Uterus (tissue), 4 donors: Measurements from ENCODE around the gene CD3G. TPM values are rescaled to one million over a fixed set of nuclear protein-coding genes. Genes with fewer than 3 reads are reported as not detected.

Source experiments
- DNase-seq, 2 donors: peaks; one replicate each; pipeline ENCODE4 v3.0.0-alpha.2; 2019 to 2020
- H3K27ac ChIP-seq, 2 donors: fragments of 200-600 bp; sonication (generic); 1 replicate in 1 of 2; 2 replicates in 1 of 2; pipeline ENCODE4 v1.5.1; 2016 to 2018
- H3K27me3 ChIP-seq, 2 donors: fragments of 200-600 bp; sonication (generic); one replicate each; pipeline ENCODE4 v1.5.1; 2018 to 2019; ENCODE audit warnings: control low read depth in 1 of 2
- H3K36me3 ChIP-seq, 2 donors: fragments of 200-600 bp; sonication (generic); one replicate each; pipeline ENCODE4 v1.5.1; 2019; ENCODE audit warnings: control low read depth in 1 of 2
- H3K4me1 ChIP-seq, 2 donors: fragments of 200-600 bp; sonication (generic); one replicate each; pipeline ENCODE4 v1.5.1; 2018 to 2019; ENCODE audit warnings: control low read depth in 1 of 2
- H3K4me3 ChIP-seq, 2 donors: fragments of 200-600 bp; sonication (generic); 1 replicate in 1 of 2; 2 replicates in 1 of 2; pipeline ENCODE4 v1.5.1; 2018 to 2019; ENCODE audit warnings: mild to moderate bottlenecking in 1 of 2
- H3K9me3 ChIP-seq, 2 donors: fragments of 200-600 bp; sonication (generic); one replicate each; pipeline ENCODE4 v1.5.1; 2019; ENCODE audit warnings: control low read depth in 1 of 2
- CTCF ChIP-seq, 4 experiments: fragments of 200-600 bp in 2 of 4; fragments of 450-650 bp in 2 of 4; sonication (generic) in 2 of 4; IDR thresholded peaks; one replicate each; pipeline ENCODE4 v1.5.1; 2016 to 2019; ENCODE audit warnings: antibody characterized with exemption in 4 of 4, mild to moderate bottlenecking in 2 of 4, moderate library complexity in 1 of 4
- POLR2A ChIP-seq, 2 donors: fragments of 450-650 bp; IDR thresholded peaks; one replicate each; pipeline ENCODE4 v1.6.1; 2016; ENCODE audit warnings: antibody characterized with exemption in 2 of 2, mild to moderate bottlenecking in 1 of 2, moderate library complexity in 1 of 2
- intact Hi-C: fragments of 100-400 bp; cut with DNase I; formaldehyde crosslinking; loops from one replicate; pipeline ENCODE4 v1.15.1; 2023; ENCODE audit warnings: low total_unique reads
- total RNA-seq, 4 donors: library from RNA; depleted of rRNA in 3 of 4; stranded (reverse); fragments of >200 nt in 3 of 4; gene quantifications; one replicate each; pipeline versions ENCODE4 v1.1.0 to v1.2.4, GENCODE V29; 2014 to 2023
- donor health status: DM: yes; HTN: yes; CAD: no.

Gene CD3G
- total RNA-seq, 4 donors from 2014 or later: 0.34 to 6.2 TPM; not detected in 2

DNA sequence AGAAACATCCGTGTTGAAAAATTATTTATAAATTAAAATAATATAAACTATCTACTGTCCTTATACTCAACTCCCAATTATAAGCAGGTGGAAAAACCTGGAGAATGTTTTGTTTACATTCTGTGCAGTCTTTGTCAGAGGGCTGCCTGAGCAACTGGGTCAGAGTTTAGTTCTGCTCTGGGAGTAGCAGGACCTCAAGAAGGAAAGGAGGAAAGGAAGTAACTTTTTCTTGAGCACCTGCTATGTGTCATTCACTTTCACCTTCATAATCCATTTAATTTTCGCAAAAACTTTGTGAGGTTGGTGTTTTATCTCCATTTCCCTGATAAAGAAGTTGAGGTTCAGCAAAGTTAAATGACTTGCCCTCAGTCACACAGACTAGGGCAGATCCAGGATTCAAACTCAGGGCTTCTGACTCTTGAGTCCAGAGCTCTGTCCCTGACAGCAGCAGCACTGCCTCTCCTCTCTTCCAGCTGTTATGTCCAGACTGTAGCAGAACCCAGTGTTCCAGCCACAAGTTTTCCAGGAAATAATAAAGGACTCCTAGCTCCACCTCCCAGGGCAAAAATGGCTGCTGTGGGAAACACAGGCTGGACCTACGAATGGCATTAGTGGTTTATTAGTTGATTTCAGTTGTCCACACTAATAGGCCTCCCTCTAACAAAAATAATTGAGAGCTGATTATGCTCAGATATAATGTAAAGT is 33.2 kb upstream of the CD3G start:
- Histone ChIP-seq H3K4me1 (no peaks in the 10 kb centered on the region), H3K36me3 (no peaks in the 10 kb centered on the region), H3K27ac (no peak overlapping the region), H3K9me3 (no peaks in the 10 kb centered on the region), H3K27me3 (peaks cover 0 to 6% of the 10 kb centered on the region in 2 donors), H3K4me3 (no peak overlapping the region)
- intact Hi-C loops: no loop called here
- no peak for DNase-seq
- no peak for TF ChIP-seq POLR2A (IDR thresholded peaks at IDR 0.05)
- no peak for TF ChIP-seq CTCF (IDR thresholded peaks at IDR 0.05)

DNA sequence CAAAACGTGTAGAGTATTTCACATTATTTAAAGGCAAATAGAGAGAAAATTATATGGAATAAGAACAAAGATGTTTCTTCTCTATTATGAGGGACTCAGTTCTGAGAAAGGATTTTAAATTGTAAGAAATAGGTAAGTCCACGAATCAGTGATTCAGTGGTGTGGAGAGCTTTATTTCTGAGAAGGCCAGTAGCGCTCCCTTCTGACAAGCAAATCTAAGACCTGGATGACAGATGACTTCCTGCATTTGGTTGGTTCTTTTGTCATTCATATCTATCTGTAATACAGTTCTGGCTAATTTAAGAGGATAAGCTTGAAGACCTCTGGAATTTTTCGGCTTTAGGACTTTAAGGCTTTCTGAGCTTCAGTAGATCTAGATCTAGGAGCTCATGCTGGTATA is 32.6 kb upstream of the CD3G start:
- no peak for DNase-seq
- Histone ChIP-seq H3K4me1 (no peaks in the 10 kb centered on the region), H3K9me3 (no peaks in the 10 kb centered on the region), H3K4me3 (no peak overlapping the region), H3K36me3 (no peaks in the 10 kb centered on the region), H3K27ac (no peak overlapping the region), H3K27me3 (peaks cover 0 to 6% of the 10 kb centered on the region in 2 donors)
- intact Hi-C loops: no loop called here
- no peak for TF ChIP-seq POLR2A (IDR thresholded peaks at IDR 0.05)
- no peak for TF ChIP-seq CTCF (IDR thresholded peaks at IDR 0.05)

DNA sequence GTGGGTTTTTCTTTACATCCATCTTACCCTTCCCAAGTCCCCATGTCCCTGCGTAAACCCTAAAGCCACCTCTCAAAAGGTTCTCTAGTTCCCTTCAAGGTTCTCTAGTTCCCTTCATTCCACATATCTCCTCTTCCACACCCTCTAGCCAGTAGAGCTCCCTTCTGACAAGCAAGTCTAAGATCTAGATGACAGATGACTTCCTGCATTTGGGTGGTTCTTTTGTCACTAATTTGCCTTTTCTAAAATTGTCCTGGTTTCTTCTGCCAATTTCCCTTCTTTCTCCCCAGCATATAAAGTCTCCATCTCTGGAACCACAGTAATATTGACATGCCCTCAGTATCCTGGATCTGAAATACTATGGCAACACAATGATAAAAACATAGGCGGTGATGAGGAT is 31.8 kb upstream of the CD3G start:
- no peaks in the 10 kb centered on the region for H3K4me1 ChIP-seq
- TF ChIP-seq CTCF (IDR thresholded peaks at IDR 0.05) (no peak), POLR2A (IDR thresholded peaks at IDR 0.05) (no peak)
- no peaks in the 10 kb centered on the region for H3K9me3 ChIP-seq
- intact Hi-C loops: no loop called here
- H3K36me3 ChIP-seq: no peaks in the 10 kb centered on the region
- H3K4me3 ChIP-seq: no peak overlapping the region
- DNase-seq: no peak
- H3K27ac ChIP-seq: no peak overlapping the region
- H3K27me3 ChIP-seq: peaks cover 0 to 6% of the 10 kb centered on the region in 2 donors

- H3K4me1 ChIP-seq: no peaks in the 10 kb centered on the region
- H3K36me3 ChIP-seq: no peaks in the 10 kb centered on the region
- no peak overlapping the region for H3K27ac ChIP-seq
- H3K9me3 ChIP-seq: no peaks in the 10 kb centered on the region
- TF ChIP-seq POLR2A (IDR thresholded peaks at IDR 0.05): no peak
- H3K4me3 ChIP-seq: no peak overlapping the region
- intact Hi-C loops: no loop called here
- DNase-seq: no peak
- H3K27me3 ChIP-seq: peaks cover 0 to 6% of the 10 kb centered on the region in 2 donors
Measured at GRCh38 chr11:118313242-118313641, 30.9 kb upstream of the CD3G start.

DNA sequence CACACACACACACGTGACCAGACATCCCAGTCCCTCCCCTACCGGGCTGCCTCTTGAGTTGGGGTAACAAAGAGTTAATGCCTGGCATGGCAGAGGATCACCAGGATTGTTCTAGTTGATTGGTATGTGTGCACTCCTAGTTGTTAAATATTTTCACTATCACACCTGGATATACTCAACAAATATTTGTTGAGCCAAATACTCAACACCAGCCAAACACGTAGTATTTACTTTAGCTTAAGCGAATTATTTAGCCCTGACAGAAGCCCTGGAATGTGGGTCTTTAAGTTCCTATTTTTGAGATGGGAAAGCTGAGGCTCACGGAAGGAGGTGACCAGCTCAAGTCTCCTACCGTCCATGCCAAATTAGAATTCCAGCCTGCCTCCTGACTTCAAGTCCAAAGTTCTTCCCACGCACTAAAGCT is 29.1 kb upstream of the CD3G start:
- Histone ChIP-seq H3K4me3 (no peak overlapping the region), H3K9me3 (no peaks in the 10 kb centered on the region), H3K27me3 (peaks cover 0 to 6% of the 10 kb centered on the region in 2 donors), H3K36me3 (no peaks in the 10 kb centered on the region), H3K27ac (no peak overlapping the region), H3K4me1 (no peaks in the 10 kb centered on the region)
- intact Hi-C loops: no loop called here
- DNase-seq: no peak
- TF ChIP-seq POLR2A (IDR thresholded peaks at IDR 0.05) (no peak), CTCF (IDR thresholded peaks at IDR 0.05) (no peak)
